T-helper 17 cell (primary cell): ENCODE data around the gene ZKSCAN4. TPM values are rescaled to one million over a fixed set of nuclear protein-coding genes. Genes with fewer than 3 reads are reported as not detected.

Source experiments
- ATAC-seq: fragments of 150-1000 bp; cut with Tn5 transposase; 2 replicates; pipeline ENCODE4 v1.10.0; 2021; ENCODE audit warnings: mild to moderate bottlenecking, moderate library complexity
- DNase-seq, 3 donors: peaks; one replicate each; pipeline versions ENCODE4 v3.0.0 to v3.0.0-alpha.2; 2020 to 2021
- H3K9me3 ChIP-seq: one replicate; pipeline ENCODE4 v1.7.0; 2013; ENCODE audit warnings: low read length, mild to moderate bottlenecking; ENCODE audit not compliant: control insufficient read depth, poor library complexity, severe bottlenecking
- H3K27ac Mint-ChIP-seq: one replicate; pipeline ENCODE4 v1.8.0; 2022; ENCODE audit warnings: mild to moderate bottlenecking, moderate library complexity, mixed read lengths
- H3K27me3 Mint-ChIP-seq: one replicate; pipeline ENCODE4 v1.8.0; 2022; ENCODE audit warnings: mixed read lengths
- H3K36me3 Mint-ChIP-seq: one replicate; pipeline ENCODE4 v1.8.0; 2022; ENCODE audit warnings: low read depth, mixed read lengths
- H3K4me1 Mint-ChIP-seq: one replicate; pipeline ENCODE4 v1.8.0; 2022; ENCODE audit warnings: mild to moderate bottlenecking, mixed read lengths
- H3K4me3 Mint-ChIP-seq: one replicate; pipeline ENCODE4 v1.8.0; 2022; ENCODE audit warnings: mild to moderate bottlenecking, moderate library complexity, mixed read lengths
- total RNA-seq, 4 donors: library from RNA in 2 of 4; stranded (reverse) in 2 of 4; gene quantifications; one replicate each; pipeline ENCODE4 v1.2.3 and lab custom pipeline; 2022 to 2026

The ZKSCAN4 gene
- total RNA-seq, 2 donors from 2014 or later = 1.1 to 2.1 TPM

- DNase-seq (no peak), ATAC-seq (no peak)
- Mint-ChIP-seq H3K4me3 (no peak overlapping the region), H3K27ac (no peak overlapping the region), H3K4me1 (no peaks in the 10 kb centered on the region), H3K27me3 (peaks cover 12% of the 10 kb centered on the region), H3K36me3 (no peaks in the 10 kb centered on the region)
- H3K9me3 ChIP-seq = no peaks in the 10 kb centered on the region
Measured at GRCh38 chr6:28235912-28236452, 16.1 kb downstream of the ZKSCAN4 start.

DNA sequence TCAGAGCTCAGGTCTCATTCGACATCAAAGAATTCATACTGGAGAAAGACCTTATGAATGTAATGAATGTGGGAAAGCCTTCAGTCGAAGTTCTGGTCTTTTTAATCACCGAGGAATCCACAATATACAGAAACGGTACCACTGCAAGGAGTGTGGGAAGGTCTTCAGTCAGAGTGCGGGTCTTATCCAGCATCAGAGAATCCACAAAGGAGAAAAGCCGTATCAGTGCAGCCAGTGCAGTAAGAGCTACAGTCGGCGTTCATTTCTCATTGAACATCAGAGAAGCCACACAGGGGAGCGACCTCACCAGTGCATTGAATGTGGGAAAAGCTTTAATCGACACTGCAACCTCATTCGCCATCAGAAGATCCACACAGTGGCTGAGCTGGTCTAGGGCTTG, 19.3 kb downstream of the ZKSCAN4 start:
- Mint-ChIP-seq H3K4me1 (peaks cover 3% of the 10 kb centered on the region), H3K4me3 (no peak overlapping the region), H3K27me3 (peaks cover 8% of the 10 kb centered on the region), H3K36me3 (peaks cover 8% of the 10 kb centered on the region), H3K27ac (no peak overlapping the region)
- ATAC-seq = no peak
- no peaks in the 10 kb centered on the region for H3K9me3 ChIP-seq
- DNase-seq = no peak

GRCh38 chr6:28226460-28226859, 25.6 kb downstream of the ZKSCAN4 start:
- Mint-ChIP-seq H3K4me1 (peaks cover 12% of the 10 kb centered on the region), H3K27me3 (peaks cover 28% of the 10 kb centered on the region), H3K36me3 (peaks cover 11% of the 10 kb centered on the region), H3K27ac (no peak overlapping the region), H3K4me3 (no peak overlapping the region)
- no peak for ATAC-seq
- no peaks in the 10 kb centered on the region for H3K9me3 ChIP-seq
- no peak for DNase-seq

DNA sequence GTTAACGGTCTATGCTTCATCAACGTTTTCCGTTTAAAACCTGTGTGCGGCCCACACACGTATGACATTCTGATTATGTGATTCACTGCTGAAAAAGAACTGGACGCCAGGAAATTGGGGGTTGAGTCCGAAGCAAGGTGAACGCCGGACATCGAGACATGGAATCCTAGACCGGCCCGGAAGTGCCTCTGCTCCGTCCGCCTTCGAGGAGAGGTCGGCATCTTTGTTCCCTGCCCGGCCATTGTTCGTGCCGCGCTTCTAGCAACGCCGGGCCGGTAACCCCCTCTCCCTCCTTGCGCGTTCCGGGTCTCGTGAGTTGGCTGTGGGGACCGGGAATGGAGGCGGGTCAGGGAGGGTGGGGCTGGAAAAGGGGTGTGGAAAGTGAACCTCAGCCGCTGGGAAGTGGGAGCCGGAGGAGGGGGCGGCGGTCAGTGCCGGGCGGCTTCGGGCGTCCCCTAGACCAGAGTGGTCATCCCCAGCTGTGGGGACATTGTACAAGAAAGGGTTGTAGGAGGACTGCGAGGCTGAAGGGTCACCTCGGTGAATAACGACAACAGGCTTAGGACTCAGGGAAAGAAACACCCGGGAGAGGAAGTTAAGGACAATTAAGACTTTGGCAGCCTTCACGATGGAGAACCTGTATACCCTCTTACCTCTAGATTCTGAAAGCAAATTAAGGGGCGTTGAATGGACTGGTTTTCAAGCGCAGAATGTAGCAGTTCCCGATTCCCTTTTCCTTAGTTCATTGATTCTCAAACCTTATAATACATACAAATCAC, 26.8 kb downstream of the ZKSCAN4 start, which contains the start of gene ZSCAN9:
ZSCAN9 (plus strand) TSS at position 220 of the 779 bp plus-strand sequence. CDS start 1,810 bp downstream, outside the sequence.
- Mint-ChIP-seq H3K27ac (peak within 1 kb of the TSS; percentile 43), H3K27me3 (peaks cover 37% of the 10 kb centered on the region), H3K36me3 (peaks cover 8% of the 10 kb centered on the region), H3K4me3 (peak within 1 kb of the TSS; percentile 89), H3K4me1 (peaks cover 12% of the 10 kb centered on the region)
- DNase-seq = no peak
- no peaks in the 10 kb centered on the region for H3K9me3 ChIP-seq
- peak; percentile 78 for ATAC-seq

DNA sequence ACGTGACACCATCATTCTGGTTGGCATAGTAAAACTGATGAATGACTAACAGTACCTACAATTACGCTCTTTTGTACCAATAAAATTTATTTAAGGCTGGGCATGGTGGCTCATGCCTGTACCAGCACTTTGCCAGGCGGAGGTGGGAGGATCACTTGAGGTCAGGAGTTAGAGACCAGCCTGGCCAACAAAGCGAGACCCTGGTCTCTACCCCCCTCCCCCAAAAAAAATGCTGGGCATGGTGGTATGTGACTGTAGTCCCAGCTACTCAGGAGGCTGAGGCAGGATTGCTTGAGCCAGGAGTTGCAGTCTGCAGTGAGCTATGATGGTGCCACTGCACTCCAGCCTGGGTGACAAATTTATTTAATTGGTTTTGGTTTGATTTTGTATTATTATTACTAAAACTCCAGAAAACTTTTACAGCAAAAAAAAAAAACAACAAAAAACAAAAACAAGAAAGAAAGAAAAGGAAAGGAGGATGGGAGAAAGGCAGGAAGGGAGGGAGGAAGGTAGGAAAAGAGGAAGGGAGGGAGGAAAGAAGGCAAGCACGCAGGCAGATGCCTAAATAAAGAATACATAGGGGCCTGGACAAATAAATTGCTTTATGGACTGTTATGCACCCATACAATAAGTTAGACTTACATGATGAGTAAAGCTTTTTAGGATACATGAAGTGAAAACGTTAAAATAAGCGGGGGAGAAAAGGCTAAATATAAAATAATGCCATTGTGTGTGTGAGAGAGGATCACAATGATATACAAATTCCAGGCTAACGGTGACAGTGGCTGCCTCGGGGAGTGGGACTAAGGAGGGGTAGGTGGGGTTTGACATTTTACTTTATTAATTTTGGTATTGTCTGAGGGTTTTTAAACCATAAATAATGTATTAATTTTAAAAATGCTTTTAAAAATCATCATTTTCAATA, 27.7 kb downstream of the ZKSCAN4 start:
- no peaks in the 10 kb centered on the region for H3K9me3 ChIP-seq
- H3K27ac Mint-ChIP-seq = no peak overlapping the region
- H3K36me3 Mint-ChIP-seq = peaks cover 8% of the 10 kb centered on the region
- peaks cover 12% of the 10 kb centered on the region for H3K4me1 Mint-ChIP-seq
- DNase-seq = no peak
- peak overlapping the region; percentile 89 for H3K4me3 Mint-ChIP-seq
- no peak for ATAC-seq
- H3K27me3 Mint-ChIP-seq = peaks cover 42% of the 10 kb centered on the region

DNA sequence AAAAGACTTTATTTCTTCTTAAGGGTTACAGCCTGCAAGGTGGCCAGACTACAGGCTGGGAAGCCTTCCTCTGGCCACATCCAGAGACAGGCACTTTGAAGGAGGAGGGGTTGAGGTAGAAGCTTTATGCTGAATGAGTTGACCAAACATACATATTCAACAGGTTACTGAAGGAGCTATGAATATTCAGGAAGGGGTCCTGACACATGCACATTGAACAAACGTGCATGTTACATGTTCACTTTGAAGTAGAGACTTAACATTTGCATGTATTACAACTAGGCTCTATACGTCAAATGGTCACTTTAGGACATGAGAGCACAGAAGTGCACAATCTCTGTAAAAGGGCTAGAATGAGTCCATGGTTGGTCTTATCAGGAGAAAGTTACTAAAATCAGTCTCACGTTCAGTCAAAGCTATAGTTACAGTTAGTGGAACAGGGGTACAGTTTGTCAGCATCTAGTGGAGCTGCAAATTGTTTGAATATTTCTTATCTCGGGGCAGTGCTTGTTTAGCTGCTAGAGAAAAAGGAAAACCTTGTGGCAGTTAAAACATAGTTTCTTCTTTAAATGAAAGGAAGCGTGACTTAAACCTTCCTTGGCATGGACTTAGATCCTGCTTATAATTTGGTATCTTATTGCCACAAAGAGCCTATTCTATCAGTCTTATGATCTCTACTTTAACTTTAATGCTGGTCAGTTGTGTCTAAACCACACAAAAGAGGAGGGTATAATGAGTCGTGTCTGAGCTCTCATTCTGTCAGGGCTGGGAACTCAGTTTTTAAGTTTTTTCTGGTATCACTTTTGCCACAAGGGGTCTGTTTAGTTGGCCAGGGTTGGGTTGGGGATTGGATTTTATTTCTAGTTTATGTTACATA, 31.6 kb downstream of the ZKSCAN4 start:
- Mint-ChIP-seq H3K4me3 (no peak overlapping the region), H3K4me1 (peaks cover 7% of the 10 kb centered on the region)

GRCh38 chr6:28218312-28219248, 33.5 kb downstream of the ZKSCAN4 start:
- Mint-ChIP-seq H3K4me1 (no peaks in the 10 kb centered on the region), H3K36me3 (peaks cover 2% of the 10 kb centered on the region), H3K4me3 (peak overlapping the region; percentile 80), H3K27ac (no peak overlapping the region), H3K27me3 (peaks cover 82% of the 10 kb centered on the region)
- ATAC-seq (peak; percentile 35), DNase-seq (no peak)
- H3K9me3 ChIP-seq = no peaks in the 10 kb centered on the region

More for the DNA sequence above, 31.6 kb downstream of the ZKSCAN4 start:
- Mint-ChIP-seq H3K27ac (no peak overlapping the region), H3K36me3 (peaks cover 3% of the 10 kb centered on the region), H3K27me3 (peaks cover 76% of the 10 kb centered on the region)
- DNase-seq (no peak), ATAC-seq (no peak)
- H3K9me3 ChIP-seq = no peaks in the 10 kb centered on the region

- peak overlapping the region; percentile 61 for H3K4me3 Mint-ChIP-seq
- peaks cover 2% of the 10 kb centered on the region for H3K36me3 Mint-ChIP-seq
- no peaks in the 10 kb centered on the region for H3K4me1 Mint-ChIP-seq
- H3K9me3 ChIP-seq = no peaks in the 10 kb centered on the region
- peaks cover 82% of the 10 kb centered on the region for H3K27me3 Mint-ChIP-seq
- no peak for DNase-seq
- ATAC-seq = no peak
- no peak overlapping the region for H3K27ac Mint-ChIP-seq
Measured at GRCh38 chr6:28217890-28218289, 34.2 kb downstream of the ZKSCAN4 start.

DNA sequence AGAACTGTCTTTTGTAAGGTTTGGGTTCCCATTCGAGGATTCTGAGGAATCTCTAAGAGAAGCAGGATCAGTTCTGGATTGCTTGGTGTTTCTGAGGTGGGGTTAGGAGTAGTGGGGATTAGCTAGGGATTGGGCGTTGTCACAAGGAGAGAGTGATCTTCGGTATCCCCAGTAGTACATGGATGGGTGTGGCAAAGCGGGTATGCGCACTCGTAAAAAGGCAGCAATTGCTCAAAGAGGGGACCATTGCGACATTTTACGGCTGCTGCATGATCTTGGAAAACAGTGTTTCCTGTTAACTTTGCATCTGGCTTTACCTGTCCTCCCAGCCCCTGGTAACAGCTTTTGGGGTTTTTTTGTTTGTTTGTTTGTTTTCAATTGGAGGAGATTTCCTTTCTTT, 36.6 kb downstream of the ZKSCAN4 start:
- ATAC-seq (no peak), DNase-seq (no peak)
- Mint-ChIP-seq H3K27ac (no peak overlapping the region), H3K4me3 (no peak overlapping the region), H3K27me3 (peaks cover 85% of the 10 kb centered on the region), H3K36me3 (peaks cover 2% of the 10 kb centered on the region), H3K4me1 (peaks cover 12% of the 10 kb centered on the region)
- no peaks in the 10 kb centered on the region for H3K9me3 ChIP-seq

DNA sequence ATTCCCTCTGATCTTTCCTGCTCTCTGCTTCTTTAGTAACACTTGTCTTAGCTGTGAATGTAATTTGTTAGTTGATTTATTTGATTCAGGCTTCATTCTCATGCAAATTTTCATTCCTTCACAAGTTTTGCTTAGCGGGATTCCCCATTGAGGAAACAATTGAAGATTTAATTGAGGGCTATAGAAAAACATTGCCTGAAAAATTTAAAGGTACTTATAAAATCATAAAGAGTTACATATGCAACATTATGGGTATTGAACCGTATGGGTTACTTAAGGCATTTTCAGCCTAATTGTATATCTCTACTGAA, 38.9 kb downstream of the ZKSCAN4 start:
- Mint-ChIP-seq H3K27ac (no peak overlapping the region), H3K4me1 (peaks cover 12% of the 10 kb centered on the region), H3K27me3 (peaks cover 92% of the 10 kb centered on the region), H3K36me3 (peaks cover 2% of the 10 kb centered on the region), H3K4me3 (no peak overlapping the region)
- H3K9me3 ChIP-seq = peaks cover 1% of the 10 kb centered on the region
- no peak for DNase-seq
- no peak for ATAC-seq

GRCh38 chr6:28212510-28213212, 39.4 kb downstream of the ZKSCAN4 start:
- no peak for DNase-seq
- Mint-ChIP-seq H3K4me1 (peaks cover 15% of the 10 kb centered on the region), H3K36me3 (peaks cover 2% of the 10 kb centered on the region), H3K4me3 (peak overlapping the region; percentile 2), H3K27ac (no peak overlapping the region), H3K27me3 (peaks cover 92% of the 10 kb centered on the region)
- ATAC-seq = no peak
- H3K9me3 ChIP-seq = peaks cover 4% of the 10 kb centered on the region
